B cell (primary cell): ENCODE results near the gene COBL. TPM values are rescaled to one million over a fixed set of nuclear protein-coding genes. Genes with fewer than 3 reads are reported as not detected.
A peak's percentile ranks its signal among the peaks of the same experiment; 100 is the strongest.

ENCODE experiments used
- ATAC-seq: fragments of 200-7000 bp; cut with Tn5 transposase; one replicate; pipeline ENCODE4 v1.10.0; 2021; ENCODE audit warnings: low read depth, mild to moderate bottlenecking, moderate number of reproducible peaks, moderate library complexity
- CTCF ChIA-PET: fragments of 350-600 bp; sonication (Branson Sonifier 250); formaldehyde crosslinking; loops from one replicate; lab custom pipeline; 2021; ENCODE audit warnings: antibody characterized with exemption, inconsistent platforms; lab: Charles Lee
- POLR2A ChIA-PET: fragments of 350-600 bp; sonication (Branson Sonifier 250); formaldehyde crosslinking; loops from one replicate; lab custom pipeline; 2021; ENCODE audit warnings: antibody characterized with exemption; lab: Charles Lee
- DNase-seq: peaks from one replicate; pipeline ENCODE4 v3.0.0; 2013
- H2AFZ ChIP-seq: 2 replicates; pipeline ENCODE4 v1.6.1; 2012; ENCODE audit warnings: mild to moderate bottlenecking, low read depth, low read length; ENCODE audit not compliant: insufficient read depth, poor library complexity, severe bottlenecking
- H3K27ac ChIP-seq, 2 donors: 1 replicate in 1 of 2; 2 replicates in 1 of 2; pipeline ENCODE4 v1.5.1; 2012 to 2013; ENCODE audit warnings: low read length in 2 of 2, mild to moderate bottlenecking in 2 of 2, moderate library complexity in 1 of 2
- H3K27me3 ChIP-seq, 4 experiments: fragments of 200-600 bp in 1 of 4; sonication (generic) in 1 of 4; replicated peaks in 1 of 4; 1 replicate in 2 of 4; 2 replicates in 2 of 4; pipeline versions ENCODE4 v1.6.1 to v1.7.0; 2013 to 2016; ENCODE audit warnings: low read length in 3 of 4, mild to moderate bottlenecking in 2 of 4, mixed read lengths in 1 of 4, moderate library complexity in 1 of 4; ENCODE audit not compliant: insufficient read depth in 4 of 4, control insufficient read depth in 3 of 4; ENCODE audit errors: control extremely low read depth in 1 of 4
- H3K36me3 ChIP-seq, 2 experiments: replicated peaks in 1 of 2; 1 replicate in 1 of 2; 2 replicates in 1 of 2; pipeline versions ENCODE4 v1.6.1 to v1.7.1; 2013; ENCODE audit warnings: low read length in 1 of 2; ENCODE audit not compliant: insufficient read depth in 2 of 2, control insufficient read depth in 1 of 2; ENCODE audit errors: control extremely low read depth in 1 of 2, extremely low read depth in 1 of 2
- H3K4me1 ChIP-seq, 2 donors: fragments of 200-600 bp in 1 of 2; sonication (generic) in 1 of 2; 1 replicate in 1 of 2; 2 replicates in 1 of 2; pipeline versions ENCODE4 v1.5.1 to v1.6.1; 2013 to 2017; ENCODE audit warnings: low read length in 2 of 2; ENCODE audit not compliant: control insufficient read depth in 2 of 2, insufficient read depth in 2 of 2
- H3K4me2 ChIP-seq: replicated peaks from 2 replicates; pipeline ENCODE3; 2012; ENCODE audit warnings: mild to moderate bottlenecking, low read depth, low read length; ENCODE audit not compliant: poor library complexity, severe bottlenecking
- H3K4me3 ChIP-seq, 5 experiments: fragments of 200-600 bp in 1 of 5; sonication (generic) in 1 of 5; 1 replicate in 3 of 5; 2 replicates in 2 of 5; pipeline versions ENCODE4 v1.5.1 to v1.7.0; 2011 to 2016; ENCODE audit warnings: low read length in 4 of 5, mild to moderate bottlenecking in 4 of 5, low read depth in 2 of 5, control low read depth in 1 of 5, moderate library complexity in 1 of 5; ENCODE audit not compliant: insufficient read depth in 1 of 5; ENCODE audit errors: control extremely low read depth in 1 of 5, extremely low read depth in 1 of 5
- H3K79me2 ChIP-seq: fragments of 200-600 bp; sonication (generic); one replicate; pipeline ENCODE4 v1.6.0; 2016; ENCODE audit warnings: low read length; ENCODE audit not compliant: control insufficient read depth, insufficient read depth
- H3K9ac ChIP-seq: fragments of 200-600 bp; sonication (generic); 2 replicates; pipeline ENCODE4 v1.6.1; 2017; ENCODE audit warnings: mild to moderate bottlenecking, low read length, moderate library complexity
- H3K9me3 ChIP-seq, 3 donors: one replicate each; pipeline versions ENCODE4 v1.6.1 to v1.7.1; 2013; ENCODE audit warnings: low read length in 2 of 3; ENCODE audit not compliant: control insufficient read depth in 2 of 3, insufficient read depth in 1 of 3; ENCODE audit errors: control extremely low read depth in 1 of 3
- H4K20me1 ChIP-seq: 2 replicates; pipeline ENCODE4 v1.6.0; 2012; ENCODE audit warnings: mild to moderate bottlenecking, low read length; ENCODE audit not compliant: insufficient read depth, control insufficient read depth, poor library complexity, severe bottlenecking
- H3K27ac Mint-ChIP-seq: one replicate; pipeline ENCODE4 v1.8.0; 2021; ENCODE audit warnings: mixed read lengths
- H3K27me3 Mint-ChIP-seq: one replicate; pipeline ENCODE4 v1.8.0; 2021; ENCODE audit warnings: mixed read lengths
- H3K4me1 Mint-ChIP-seq: one replicate; pipeline ENCODE4 v1.8.0; 2021; ENCODE audit warnings: mixed read lengths
- H3K4me3 Mint-ChIP-seq: one replicate; pipeline ENCODE4 v1.8.0; 2021; ENCODE audit warnings: mixed read lengths
- H3K9me3 Mint-ChIP-seq: one replicate; pipeline ENCODE4 v1.8.0; 2022; ENCODE audit warnings: mixed read lengths; ENCODE audit not compliant: insufficient read depth
- EZH2 ChIP-seq: IDR thresholded peaks from 2 replicates; pipeline ENCODE4 v1.6.1; 2012; ENCODE audit warnings: borderline replicate concordance, low read depth, mild to moderate bottlenecking, moderate library complexity, low read length; ENCODE audit not compliant: insufficient read depth, poor library complexity, severe bottlenecking
- WGBS: methylation state at CpG from one replicate; pipeline ENCODE4 v1.1.5; 2013; ENCODE audit warnings: missing lambda C conversion rate; ENCODE audit not compliant: insufficient coverage; 5-methylcytosine and 5-hydroxymethylcytosine counted together
- intact Hi-C: fragments of 100-400 bp; cut with micrococcal nuclease; formaldehyde crosslinking; loops from one replicate; pipeline ENCODE4 v1.10.0; 2022
- polyA plus RNA-seq: library from polyadenylated mRNA; depleted of rRNA; stranded (reverse); fragments of >200 nt; gene quantifications from 2 replicates; pipeline ENCODE4 v1.2.3, GENCODE V29; 2012
- total RNA-seq, 2 donors: library from RNA; stranded (reverse); fragments of 120-200 nt in 1 of 2; gene quantifications; 1 replicate in 1 of 2; 2 replicates in 1 of 2; pipeline versions ENCODE4 v1.2.3 to v1.2.4, GENCODE V29; 2013 to 2022
- TF ChIP-seq, protein P1 (sequence below): fragments of 200-600 bp; IDR thresholded peaks from one replicate; pipeline ENCODE4 v1.8.0; 2022; ENCODE audit warnings: antibody characterized with exemption, mild to moderate bottlenecking

COBL gene
- total and polyA plus RNA-seq, 2 donors (not counting 1 experiment from before 2014, with no cell fraction given) = not detected

DNA sequence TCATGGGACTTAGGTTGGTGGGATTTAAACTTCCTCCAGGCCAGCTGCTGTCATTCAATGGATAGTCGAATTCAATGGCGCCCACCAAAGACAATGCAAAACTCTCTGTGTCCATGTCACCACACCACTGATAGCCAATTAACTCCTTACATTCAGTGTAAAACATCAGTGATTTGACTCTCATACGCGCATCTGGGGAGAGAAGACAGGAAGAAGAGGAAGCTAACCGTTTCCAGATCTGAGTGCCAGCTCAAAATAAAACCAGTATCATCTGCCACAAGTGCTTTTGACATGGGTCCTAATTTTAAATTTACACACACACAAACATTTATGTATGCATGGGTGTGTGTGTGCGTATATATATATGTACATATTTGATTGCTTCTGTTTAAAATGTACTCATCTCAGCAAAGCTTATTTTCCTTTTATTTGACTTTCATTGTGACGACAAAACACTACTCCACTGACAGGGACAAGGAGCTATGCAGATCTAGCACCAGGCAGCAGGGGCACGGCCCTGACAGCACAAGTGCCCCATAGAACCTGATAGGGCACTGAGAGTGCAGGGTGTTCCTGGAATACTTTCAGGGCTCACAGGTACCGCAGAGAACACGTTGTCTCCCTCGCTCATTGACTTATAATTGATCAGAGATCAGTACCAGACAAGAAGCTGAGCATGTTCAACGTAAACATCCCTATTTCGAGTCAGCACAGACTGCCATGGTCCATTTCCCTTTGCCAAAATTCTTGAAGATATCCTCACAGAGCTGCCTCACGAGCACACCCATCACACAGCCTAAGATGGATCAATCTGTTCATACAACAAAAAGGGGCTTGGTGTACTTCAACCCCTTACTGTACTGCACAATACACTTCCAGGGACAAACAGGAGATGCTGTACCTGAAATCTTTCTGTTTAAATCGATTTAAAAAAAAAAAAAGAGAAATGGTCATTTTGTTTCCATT is 176.1 kb downstream of the COBL start:
- 73% methylated on average over 7 of the region's 15 CpGs for WGBS
- H3K27ac Mint-ChIP-seq = no peak overlapping the region
- Histone ChIP-seq H4K20me1 (no peaks in the 10 kb centered on the region), H3K4me1 (no peaks in the 10 kb centered on the region), H3K36me3 (no peaks in the 10 kb centered on the region), H3K9me3 (no peaks in the 10 kb centered on the region), H3K4me3 (no peak overlapping the region), H2AFZ (peak overlapping the region; percentile 31), H3K9ac (no peak overlapping the region), H3K27me3 (no peaks in the 10 kb centered on the region), H3K4me2 (no peak overlapping the region), H3K27ac (no peak overlapping the region), H3K79me2 (no peaks in the 10 kb centered on the region)
- no peak overlapping the region for H3K4me3 Mint-ChIP-seq
- H3K4me1 Mint-ChIP-seq = peaks cover 8% of the 10 kb centered on the region
- intact Hi-C loops = no loop called here
- ChIA-PET POLR2A (no interaction called here), CTCF (interaction anchor here (0.7 to 5.7 kb wide), 4 partner anchors 21 to 1001 kb away, joined by 3 to 27 read pairs (median 4); no protein-coding TSS in a partner anchor)
- ATAC-seq = no peak
- H3K9me3 Mint-ChIP-seq = no peaks in the 10 kb centered on the region
- TF ChIP-seq, protein P1, sequence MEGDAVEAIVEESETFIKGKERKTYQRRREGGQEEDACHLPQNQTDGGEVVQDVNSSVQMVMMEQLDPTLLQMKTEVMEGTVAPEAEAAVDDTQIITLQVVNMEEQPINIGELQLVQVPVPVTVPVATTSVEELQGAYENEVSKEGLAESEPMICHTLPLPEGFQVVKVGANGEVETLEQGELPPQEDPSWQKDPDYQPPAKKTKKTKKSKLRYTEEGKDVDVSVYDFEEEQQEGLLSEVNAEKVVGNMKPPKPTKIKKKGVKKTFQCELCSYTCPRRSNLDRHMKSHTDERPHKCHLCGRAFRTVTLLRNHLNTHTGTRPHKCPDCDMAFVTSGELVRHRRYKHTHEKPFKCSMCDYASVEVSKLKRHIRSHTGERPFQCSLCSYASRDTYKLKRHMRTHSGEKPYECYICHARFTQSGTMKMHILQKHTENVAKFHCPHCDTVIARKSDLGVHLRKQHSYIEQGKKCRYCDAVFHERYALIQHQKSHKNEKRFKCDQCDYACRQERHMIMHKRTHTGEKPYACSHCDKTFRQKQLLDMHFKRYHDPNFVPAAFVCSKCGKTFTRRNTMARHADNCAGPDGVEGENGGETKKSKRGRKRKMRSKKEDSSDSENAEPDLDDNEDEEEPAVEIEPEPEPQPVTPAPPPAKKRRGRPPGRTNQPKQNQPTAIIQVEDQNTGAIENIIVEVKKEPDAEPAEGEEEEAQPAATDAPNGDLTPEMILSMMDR = no peak
- TF ChIP-seq EZH2 = no peak
- DNase-seq = no peak
- H3K27me3 Mint-ChIP-seq = peaks cover 7% of the 10 kb centered on the region

DNA sequence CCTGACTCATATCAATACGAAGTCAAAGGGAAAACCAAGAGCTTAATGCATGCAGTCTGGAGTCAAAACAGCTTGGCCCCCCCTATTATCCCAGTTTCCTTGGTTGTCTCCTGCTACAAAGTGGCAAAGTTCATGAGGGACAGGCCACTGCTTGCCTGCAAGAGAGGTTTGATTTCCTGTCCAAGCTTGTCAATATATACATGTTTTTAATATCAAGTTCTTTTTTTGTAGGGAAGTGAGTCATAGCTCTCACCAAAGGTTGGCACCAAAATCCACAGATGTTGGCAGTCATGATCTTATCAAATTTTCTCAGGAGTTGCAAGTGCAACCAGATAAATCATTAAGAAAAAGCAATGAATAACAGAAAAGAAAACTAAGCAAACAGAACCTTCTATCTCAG is 176.8 kb downstream of the COBL start:
- DNase-seq (no peak), ATAC-seq (no peak)
- H2AFZ ChIP-seq = peak overlapping the region; percentile 31
- H3K4me3 Mint-ChIP-seq = no peak overlapping the region
- WGBS = no CpG with 5 or more reads among the region's 1 CpG
- peaks cover 7% of the 10 kb centered on the region for H3K27me3 Mint-ChIP-seq
- peaks cover 8% of the 10 kb centered on the region for H3K4me1 Mint-ChIP-seq
- POLR2A ChIA-PET = no interaction called here
- H3K79me2 ChIP-seq = no peaks in the 10 kb centered on the region
- intact Hi-C loops = no loop called here
- no peaks in the 10 kb centered on the region for H3K36me3 ChIP-seq
- H4K20me1 ChIP-seq = no peaks in the 10 kb centered on the region
- H3K4me3 ChIP-seq = no peak overlapping the region
- H3K4me1 ChIP-seq = no peaks in the 10 kb centered on the region
- H3K27ac ChIP-seq = no peak overlapping the region
- no peaks in the 10 kb centered on the region for H3K9me3 Mint-ChIP-seq
- no peak overlapping the region for H3K27ac Mint-ChIP-seq
- H3K9me3 ChIP-seq = no peaks in the 10 kb centered on the region
- CTCF ChIA-PET = interaction anchor here (1.0 to 5.7 kb wide), 2 partner anchors 22 to 24 kb away, joined by 4 to 27 read pairs; no protein-coding TSS in a partner anchor
- no peak overlapping the region for H3K4me2 ChIP-seq
- no peaks in the 10 kb centered on the region for H3K27me3 ChIP-seq
- no peak overlapping the region for H3K9ac ChIP-seq
- no peak for TF ChIP-seq EZH2
- TF ChIP-seq, protein P1 = no peak
